Neural progenitor cell (in vitro differentiated cells): Measurements from ENCODE around the gene SCYGR3.

Experiments used
- EZH2 ChIP-seq: fragments of 200-600 bp; sonication (generic); IDR thresholded peaks from 2 replicates; pipeline ENCODE4 v1.6.1; 2017; ENCODE audit warnings: antibody characterized with exemption, mild to moderate bottlenecking, moderate library complexity
- EZH2phosphoT487 ChIP-seq: fragments of 200-600 bp; sonication (generic); IDR thresholded peaks from 2 replicates; pipeline ENCODE4 v1.6.1; 2017; ENCODE audit warnings: antibody characterized with exemption
- TF ChIP-seq, protein P1 (sequence below): fragments of 200-600 bp; sonication (generic); IDR thresholded peaks from 2 replicates; pipeline ENCODE4 v1.5.1; 2017; ENCODE audit warnings: antibody characterized with exemption, mild to moderate bottlenecking

- TF ChIP-seq, protein P1, sequence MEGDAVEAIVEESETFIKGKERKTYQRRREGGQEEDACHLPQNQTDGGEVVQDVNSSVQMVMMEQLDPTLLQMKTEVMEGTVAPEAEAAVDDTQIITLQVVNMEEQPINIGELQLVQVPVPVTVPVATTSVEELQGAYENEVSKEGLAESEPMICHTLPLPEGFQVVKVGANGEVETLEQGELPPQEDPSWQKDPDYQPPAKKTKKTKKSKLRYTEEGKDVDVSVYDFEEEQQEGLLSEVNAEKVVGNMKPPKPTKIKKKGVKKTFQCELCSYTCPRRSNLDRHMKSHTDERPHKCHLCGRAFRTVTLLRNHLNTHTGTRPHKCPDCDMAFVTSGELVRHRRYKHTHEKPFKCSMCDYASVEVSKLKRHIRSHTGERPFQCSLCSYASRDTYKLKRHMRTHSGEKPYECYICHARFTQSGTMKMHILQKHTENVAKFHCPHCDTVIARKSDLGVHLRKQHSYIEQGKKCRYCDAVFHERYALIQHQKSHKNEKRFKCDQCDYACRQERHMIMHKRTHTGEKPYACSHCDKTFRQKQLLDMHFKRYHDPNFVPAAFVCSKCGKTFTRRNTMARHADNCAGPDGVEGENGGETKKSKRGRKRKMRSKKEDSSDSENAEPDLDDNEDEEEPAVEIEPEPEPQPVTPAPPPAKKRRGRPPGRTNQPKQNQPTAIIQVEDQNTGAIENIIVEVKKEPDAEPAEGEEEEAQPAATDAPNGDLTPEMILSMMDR, result no peak
- TF ChIP-seq EZH2phosphoT487, result no peak
- TF ChIP-seq EZH2, result no peak
These were observed 12.0 kb upstream of the SCYGR3 start for GRCh38 chr2:227626580-227627151.
